ENCODE results near the gene FUT8.

DNA sequence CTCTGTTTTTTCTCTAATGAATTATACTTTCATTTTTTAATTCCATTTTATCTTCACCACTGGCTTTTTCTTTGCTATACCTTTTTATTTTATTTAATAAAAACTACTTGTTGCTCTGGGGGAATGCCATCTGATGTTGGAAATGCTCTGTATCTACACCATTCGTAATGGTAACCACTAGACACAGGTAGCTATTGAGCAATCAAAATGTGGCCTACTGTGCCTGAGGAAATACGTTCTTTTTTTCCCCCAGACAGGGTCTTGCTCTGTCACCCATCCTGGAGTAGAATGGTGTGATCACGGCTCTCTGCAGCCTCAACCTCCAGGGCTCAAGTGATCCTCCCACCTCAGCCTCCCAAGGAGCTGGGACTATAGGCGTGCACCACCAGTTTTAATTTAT is 140.2 kb downstream of the FUT8 start:
- TF ChIP-seq, protein P1, sequence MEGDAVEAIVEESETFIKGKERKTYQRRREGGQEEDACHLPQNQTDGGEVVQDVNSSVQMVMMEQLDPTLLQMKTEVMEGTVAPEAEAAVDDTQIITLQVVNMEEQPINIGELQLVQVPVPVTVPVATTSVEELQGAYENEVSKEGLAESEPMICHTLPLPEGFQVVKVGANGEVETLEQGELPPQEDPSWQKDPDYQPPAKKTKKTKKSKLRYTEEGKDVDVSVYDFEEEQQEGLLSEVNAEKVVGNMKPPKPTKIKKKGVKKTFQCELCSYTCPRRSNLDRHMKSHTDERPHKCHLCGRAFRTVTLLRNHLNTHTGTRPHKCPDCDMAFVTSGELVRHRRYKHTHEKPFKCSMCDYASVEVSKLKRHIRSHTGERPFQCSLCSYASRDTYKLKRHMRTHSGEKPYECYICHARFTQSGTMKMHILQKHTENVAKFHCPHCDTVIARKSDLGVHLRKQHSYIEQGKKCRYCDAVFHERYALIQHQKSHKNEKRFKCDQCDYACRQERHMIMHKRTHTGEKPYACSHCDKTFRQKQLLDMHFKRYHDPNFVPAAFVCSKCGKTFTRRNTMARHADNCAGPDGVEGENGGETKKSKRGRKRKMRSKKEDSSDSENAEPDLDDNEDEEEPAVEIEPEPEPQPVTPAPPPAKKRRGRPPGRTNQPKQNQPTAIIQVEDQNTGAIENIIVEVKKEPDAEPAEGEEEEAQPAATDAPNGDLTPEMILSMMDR (IDR thresholded peaks at IDR 0.05): no peak
- TF ChIP-seq CHD2 (IDR thresholded peaks at IDR 0.05; ENCODE audit: low read length, partially characterized antibody) (no peak), RAD21 (IDR thresholded peaks at IDR 0.05; ENCODE audit: low read length) (no peak), TCF12 (IDR thresholded peaks at IDR 0.05) (no peak), MAX (IDR thresholded peaks at IDR 0.05; ENCODE audit: low read depth) (no peak), GABPA (IDR thresholded peaks at IDR 0.05; ENCODE audit: low read depth) (no peak), TAF1 (IDR thresholded peaks at IDR 0.05; ENCODE audit: borderline replicate concordance, low read depth, low read length) (no peak)
- TF ChIP-seq, protein P2, sequence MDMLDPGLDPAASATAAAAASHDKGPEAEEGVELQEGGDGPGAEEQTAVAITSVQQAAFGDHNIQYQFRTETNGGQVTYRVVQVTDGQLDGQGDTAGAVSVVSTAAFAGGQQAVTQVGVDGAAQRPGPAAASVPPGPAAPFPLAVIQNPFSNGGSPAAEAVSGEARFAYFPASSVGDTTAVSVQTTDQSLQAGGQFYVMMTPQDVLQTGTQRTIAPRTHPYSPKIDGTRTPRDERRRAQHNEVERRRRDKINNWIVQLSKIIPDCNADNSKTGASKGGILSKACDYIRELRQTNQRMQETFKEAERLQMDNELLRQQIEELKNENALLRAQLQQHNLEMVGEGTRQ (IDR thresholded peaks at IDR 0.05; ENCODE audit: borderline replicate concordance, low read depth, low read length): no peak
